IgD-negative memory B cell (primary cell): ENCODE results near the gene EVPL. TPM values are rescaled to one million over a fixed set of nuclear protein-coding genes. Genes with fewer than 3 reads are reported as not detected.

Experiments used
- H3K27ac Mint-ChIP-seq, 3 donors: one replicate each; pipeline ENCODE4 v1.8.0; 2020 to 2022; ENCODE audit warnings: mild to moderate bottlenecking in 3 of 3, mixed read lengths in 3 of 3, moderate library complexity in 1 of 3
- H3K27me3 Mint-ChIP-seq: one replicate; pipeline ENCODE4 v1.8.0; 2021; ENCODE audit warnings: mixed read lengths
- H3K36me3 Mint-ChIP-seq: one replicate; pipeline ENCODE4 v1.8.0; 2020; ENCODE audit warnings: mild to moderate bottlenecking, mixed read lengths
- H3K4me1 Mint-ChIP-seq, 3 donors: one replicate each; pipeline ENCODE4 v1.8.0; 2020 to 2022; ENCODE audit warnings: mixed read lengths in 3 of 3, mild to moderate bottlenecking in 1 of 3
- H3K4me3 Mint-ChIP-seq, 4 donors: one replicate each; pipeline ENCODE4 v1.8.0; 2020 to 2022; ENCODE audit warnings: mild to moderate bottlenecking in 4 of 4, mixed read lengths in 4 of 4, moderate library complexity in 3 of 4
- H3K9me3 Mint-ChIP-seq, 3 donors: one replicate each; pipeline ENCODE4 v1.8.0; 2020 to 2021; ENCODE audit warnings: mixed read lengths in 3 of 3, mild to moderate bottlenecking in 1 of 3
- polyA plus RNA-seq: library from polyadenylated mRNA; unstranded; fragments of 300-500 nt; fragmentation: Illumina TruSeq; gene quantifications from one replicate; pipeline ENCODE4 v1.2.3, GENCODE V29; 2021

EVPL gene
- polyA plus RNA-seq, 1 donor from 2014 or later = not detected

DNA sequence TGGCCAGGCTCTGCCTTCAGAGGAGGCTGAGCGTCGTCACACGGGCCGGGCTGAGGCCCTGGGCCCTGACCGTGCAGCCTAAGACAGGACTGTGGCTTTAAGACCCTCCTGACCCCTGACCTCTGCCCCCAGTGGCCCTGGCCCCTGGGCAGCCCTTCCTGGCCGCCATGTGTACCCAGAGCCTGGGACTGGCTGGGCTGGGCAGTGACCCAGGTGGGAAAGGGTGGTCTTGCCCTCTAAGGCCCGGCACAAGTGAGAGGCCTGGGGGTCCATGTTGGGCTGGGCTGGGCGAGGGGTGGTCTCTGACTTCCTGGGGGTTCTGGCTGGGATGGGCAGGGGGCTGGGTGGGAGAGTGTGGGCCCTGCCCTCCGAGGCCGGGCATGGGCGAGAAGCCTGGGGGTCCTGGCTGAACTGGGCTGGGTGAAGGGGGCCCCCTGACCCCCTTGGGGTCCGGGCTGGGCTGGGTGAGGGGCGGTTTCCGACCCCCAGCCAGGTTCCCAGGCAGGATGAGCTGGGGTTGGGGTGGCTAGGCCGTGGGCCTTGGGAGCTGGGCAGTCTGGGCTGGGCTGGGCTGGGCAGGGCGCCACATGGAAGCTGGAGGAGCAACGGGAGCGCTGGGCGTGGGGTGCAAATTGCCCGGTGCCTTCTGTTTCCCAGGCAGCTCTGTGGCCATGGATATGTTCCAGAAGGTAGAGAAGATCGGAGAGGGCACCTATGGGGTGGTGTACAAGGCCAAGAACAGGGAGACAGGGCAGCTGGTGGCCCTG is 26.2 kb downstream of the EVPL start, which contains the start of gene CDK3:
TSS of gene CDK3 (plus strand) at position 101 of the 767 bp plus-strand sequence. CDS start at position 672, 571 bp downstream.
- H3K4me1 Mint-ChIP-seq = peaks cover 11 to 15% (median 11%) of the 10 kb centered on the region in 3 donors
- peaks cover 4% of the 10 kb centered on the region for H3K36me3 Mint-ChIP-seq
- H3K4me3 Mint-ChIP-seq = no peak within 1 kb of the TSS
- no peak within 1 kb of the TSS for H3K27ac Mint-ChIP-seq
- no peaks in the 10 kb centered on the region for H3K9me3 Mint-ChIP-seq
- H3K27me3 Mint-ChIP-seq = no peaks in the 10 kb centered on the region

DNA sequence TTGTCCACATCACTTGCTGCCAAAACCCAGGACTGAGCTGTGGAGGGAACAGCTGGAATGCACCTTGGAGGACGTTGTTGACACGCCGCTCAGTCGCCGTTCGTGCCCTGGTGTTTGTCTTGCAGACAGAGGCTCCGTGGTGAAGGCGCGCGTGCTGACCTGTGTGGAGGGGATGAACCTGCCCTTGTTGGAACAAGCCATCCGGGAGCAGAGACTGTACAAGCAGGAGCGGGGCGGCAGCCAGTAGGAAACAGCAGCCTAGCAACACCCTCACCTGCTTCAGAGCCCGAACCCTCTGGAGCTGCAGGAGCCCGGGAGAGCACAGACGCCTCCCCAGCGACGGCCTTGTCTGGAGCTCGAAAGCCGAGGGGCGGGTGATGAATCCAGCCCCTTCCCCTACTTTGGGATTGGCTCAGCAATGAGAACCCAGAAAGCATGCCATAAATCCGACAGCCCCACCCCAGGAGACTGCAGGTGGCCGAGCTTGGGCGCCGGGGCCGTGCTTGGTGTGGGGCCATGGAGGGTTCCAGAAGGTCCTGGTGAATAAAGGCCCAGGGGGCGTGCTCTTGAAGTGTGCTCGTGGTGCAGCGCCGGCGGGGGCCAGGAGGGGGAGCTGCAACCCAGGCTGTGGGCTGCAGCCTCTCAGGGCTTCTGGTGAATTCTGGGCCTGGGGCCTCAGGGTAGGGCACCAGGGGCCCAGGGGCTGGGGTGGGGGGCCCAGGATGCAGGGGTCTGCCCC is 26.9 kb downstream of the EVPL start:
- Mint-ChIP-seq H3K4me3 (no peak overlapping the region), H3K27me3 (no peaks in the 10 kb centered on the region), H3K4me1 (peaks cover 6 to 11% (median 9%) of the 10 kb centered on the region in 3 donors), H3K36me3 (peaks cover 4% of the 10 kb centered on the region), H3K27ac (no peak overlapping the region), H3K9me3 (no peaks in the 10 kb centered on the region)

DNA sequence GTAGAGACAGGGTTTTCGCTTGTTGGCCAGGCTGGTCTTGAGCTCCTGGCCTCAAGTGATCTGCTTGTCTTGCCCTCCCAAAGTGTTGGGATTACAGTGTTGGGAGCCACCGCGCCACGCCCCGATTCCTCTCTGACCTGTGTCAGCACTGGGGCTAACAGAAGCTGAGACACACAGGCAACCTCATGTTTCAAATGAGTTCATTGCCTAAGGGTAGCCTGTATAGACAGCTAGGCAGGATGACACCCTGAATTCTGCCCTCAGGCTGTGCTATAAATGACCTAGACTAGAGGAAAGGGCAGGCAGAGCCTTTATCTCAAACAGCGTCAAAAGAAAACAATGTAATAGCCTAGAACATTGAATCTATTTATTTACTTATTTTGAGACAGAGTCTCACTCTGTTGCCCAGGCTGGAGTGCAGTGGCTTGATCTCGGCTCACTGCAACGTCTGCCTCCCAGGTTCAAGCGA is 28.7 kb downstream of the EVPL start:
- Mint-ChIP-seq H3K4me3 (no peak overlapping the region), H3K9me3 (no peaks in the 10 kb centered on the region), H3K27me3 (no peaks in the 10 kb centered on the region), H3K36me3 (peaks cover 2% of the 10 kb centered on the region), H3K4me1 (peaks cover 6 to 11% (median 9%) of the 10 kb centered on the region in 3 donors), H3K27ac (no peak overlapping the region)

DNA sequence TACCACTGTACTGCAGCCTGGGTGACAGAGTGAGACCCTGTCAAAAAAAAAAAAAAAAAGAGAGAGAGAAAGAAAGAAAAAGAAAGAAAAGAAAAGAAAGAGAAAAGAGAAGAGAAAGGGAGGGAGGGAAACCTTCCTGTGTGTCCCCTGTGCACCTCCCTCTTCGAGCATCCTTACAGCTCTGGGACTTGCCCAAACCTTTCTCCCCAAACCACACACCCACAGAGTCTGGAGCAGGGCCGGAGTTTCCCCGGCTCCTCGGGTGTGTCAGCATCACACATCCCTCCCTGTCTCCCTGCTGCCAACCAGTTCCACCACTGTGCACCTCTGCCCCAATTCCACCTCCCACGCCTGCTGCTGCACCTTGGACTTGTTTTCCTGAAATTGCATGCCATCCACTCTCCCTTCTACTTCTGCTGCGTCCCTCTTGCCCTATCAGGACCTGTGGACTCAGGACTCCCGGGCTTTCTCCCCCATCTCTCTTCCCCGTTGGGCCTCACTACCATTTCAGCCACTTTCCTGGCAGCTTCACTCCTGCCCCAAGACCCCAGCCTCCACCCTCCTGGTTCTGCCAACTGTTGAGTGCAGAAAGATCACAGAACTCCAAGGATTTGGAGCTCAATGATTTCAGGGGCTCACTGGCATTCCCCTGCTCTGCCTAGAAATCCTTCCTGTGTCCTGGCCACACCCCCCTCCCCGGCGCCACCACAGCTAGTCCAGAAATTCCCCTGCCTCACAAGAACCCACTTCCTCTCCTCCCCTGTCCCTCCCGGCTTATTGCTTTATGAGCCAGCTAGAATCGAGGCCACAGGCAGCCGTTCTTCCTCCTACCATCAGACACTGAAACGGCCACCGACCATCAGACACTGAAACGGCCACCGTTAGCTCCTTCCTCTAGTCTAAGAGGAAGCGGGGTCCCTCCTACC is 30.2 kb downstream of the EVPL start:
- Mint-ChIP-seq H3K27me3 (no peaks in the 10 kb centered on the region), H3K9me3 (no peaks in the 10 kb centered on the region), H3K27ac (peak overlapping the region; percentile 16 to 92 (median 86)), H3K4me1 (peaks cover 6 to 13% (median 13%) of the 10 kb centered on the region in 3 donors), H3K36me3 (peaks cover 5% of the 10 kb centered on the region), H3K4me3 (peak overlapping the region in 3 of 4 donors; percentile 30 to 84 (median 35))

DNA sequence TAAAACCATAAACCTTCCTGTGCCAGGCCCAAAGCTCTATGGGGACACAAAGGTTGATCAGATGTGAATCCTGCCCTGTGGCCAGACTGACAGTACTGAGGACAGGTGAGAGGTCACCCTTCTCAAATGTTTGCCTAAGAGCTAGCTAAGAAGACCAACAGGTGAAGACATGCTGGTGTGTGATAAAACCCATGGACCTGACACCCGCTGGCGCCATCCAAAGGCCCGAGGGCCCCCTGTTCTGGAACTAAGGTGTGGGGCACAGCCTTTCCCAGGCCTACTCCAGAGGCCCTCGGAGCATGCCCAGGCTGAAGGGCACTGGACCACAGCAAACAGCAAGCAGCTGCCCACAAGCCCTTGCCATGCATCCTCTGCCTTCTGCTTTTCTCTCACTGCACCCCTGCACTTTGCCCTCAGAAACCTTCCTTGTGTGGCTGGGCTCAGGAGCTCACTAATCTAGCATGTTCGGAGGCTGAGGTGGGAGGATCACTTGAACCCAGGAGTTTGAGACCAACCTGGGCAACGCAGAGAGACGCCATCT is 31.7 kb downstream of the EVPL start:
- Mint-ChIP-seq H3K27me3 (no peaks in the 10 kb centered on the region), H3K9me3 (no peaks in the 10 kb centered on the region), H3K4me1 (peaks cover 6 to 17% (median 16%) of the 10 kb centered on the region in 3 donors), H3K4me3 (no peak overlapping the region), H3K27ac (no peak overlapping the region), H3K36me3 (peaks cover 5% of the 10 kb centered on the region)

DNA sequence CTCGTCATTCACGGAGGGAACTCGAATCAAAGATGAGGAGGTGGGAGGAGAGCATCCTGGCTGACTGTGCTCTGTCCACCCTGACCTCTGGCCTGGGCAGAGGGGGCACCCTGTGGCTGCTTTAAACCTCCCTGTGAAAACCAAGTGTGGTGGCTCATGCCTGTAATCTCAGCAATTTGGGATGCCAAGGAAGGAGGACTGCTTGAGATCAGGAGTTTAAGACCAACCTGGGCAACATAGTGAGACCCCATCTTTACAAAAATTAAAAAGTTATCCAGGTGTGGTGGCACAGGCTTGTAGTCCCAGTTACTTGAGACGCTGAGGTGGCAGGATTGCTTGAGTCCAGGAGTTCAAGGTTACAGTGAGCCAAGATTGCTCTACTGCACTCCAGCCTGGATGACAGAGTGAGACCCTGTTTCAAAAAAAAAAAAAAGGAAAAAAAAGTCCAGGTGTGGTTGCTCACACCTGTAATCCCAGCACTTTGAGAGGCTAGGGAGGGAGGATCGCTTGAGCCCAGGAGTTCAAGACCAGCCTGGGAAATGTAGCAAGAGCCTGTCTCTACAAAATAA is 32.2 kb downstream of the EVPL start:
- Mint-ChIP-seq H3K27me3 (no peaks in the 10 kb centered on the region), H3K9me3 (no peaks in the 10 kb centered on the region), H3K27ac (peak overlapping the region in 2 of 3 donors; percentile 39 to 81)

DNA sequence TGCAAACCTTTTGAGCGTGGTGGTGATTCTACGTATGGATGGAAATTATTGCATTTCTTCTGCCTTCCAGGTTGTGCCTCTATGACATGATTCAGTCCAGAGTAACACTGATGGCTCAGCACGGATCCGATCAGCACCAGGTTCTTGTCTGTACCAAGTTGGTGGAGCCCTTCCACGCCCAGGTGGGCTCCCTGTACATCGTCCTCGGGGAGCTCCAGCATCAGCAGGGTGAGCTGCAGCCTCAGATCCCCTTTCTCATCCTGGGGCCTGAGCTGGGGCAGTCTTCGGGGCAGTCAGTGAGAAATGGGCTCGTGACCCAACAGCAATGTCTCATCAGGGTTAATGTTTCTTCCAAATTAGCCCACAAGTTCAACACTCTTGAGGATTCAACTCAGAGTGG is 35.7 kb downstream of the EVPL start:
- H3K4me1 Mint-ChIP-seq = peaks cover 0 to 8% (median 5%) of the 10 kb centered on the region in 3 donors

More for the DNA sequence above, 32.2 kb downstream of the EVPL start:
- no peak overlapping the region for H3K4me3 Mint-ChIP-seq
- peaks cover 8% of the 10 kb centered on the region for H3K36me3 Mint-ChIP-seq
- H3K4me1 Mint-ChIP-seq = peaks cover 6 to 17% (median 16%) of the 10 kb centered on the region in 3 donors

DNA sequence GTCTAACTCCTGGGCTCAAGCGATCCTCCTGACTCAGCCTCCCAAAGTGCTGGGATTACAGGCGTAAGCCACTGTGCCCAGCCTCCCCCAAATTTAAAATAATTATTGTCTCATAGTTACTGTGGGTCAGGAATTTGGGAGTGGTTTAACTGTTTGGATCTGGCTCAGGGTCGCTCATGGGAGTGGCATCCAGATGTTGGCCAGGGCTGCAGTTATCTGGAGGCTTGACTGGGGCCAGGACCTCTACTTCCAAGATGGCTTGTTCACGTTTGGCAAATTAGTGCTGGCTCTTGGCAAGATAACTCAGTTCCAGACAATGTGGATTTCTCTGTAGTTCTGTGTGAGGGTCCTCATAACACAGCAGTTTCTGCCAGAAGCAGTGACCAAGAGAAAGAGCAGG is 40.1 kb downstream of the EVPL start:
- Mint-ChIP-seq H3K27me3 (no peaks in the 10 kb centered on the region), H3K4me1 (peaks cover 0 to 9% (median 3%) of the 10 kb centered on the region in 3 donors), H3K9me3 (no peaks in the 10 kb centered on the region), H3K27ac (peak overlapping the region in 1 of 3 donors; percentile 73), H3K4me3 (no peak overlapping the region), H3K36me3 (peaks cover 9% of the 10 kb centered on the region)

More for the DNA sequence above, 35.7 kb downstream of the EVPL start:
- peaks cover 8% of the 10 kb centered on the region for H3K36me3 Mint-ChIP-seq
- H3K27ac Mint-ChIP-seq = peak overlapping the region in 1 of 3 donors; percentile 46
- H3K9me3 Mint-ChIP-seq = no peaks in the 10 kb centered on the region
- H3K27me3 Mint-ChIP-seq = no peaks in the 10 kb centered on the region
- H3K4me3 Mint-ChIP-seq = no peak overlapping the region

DNA sequence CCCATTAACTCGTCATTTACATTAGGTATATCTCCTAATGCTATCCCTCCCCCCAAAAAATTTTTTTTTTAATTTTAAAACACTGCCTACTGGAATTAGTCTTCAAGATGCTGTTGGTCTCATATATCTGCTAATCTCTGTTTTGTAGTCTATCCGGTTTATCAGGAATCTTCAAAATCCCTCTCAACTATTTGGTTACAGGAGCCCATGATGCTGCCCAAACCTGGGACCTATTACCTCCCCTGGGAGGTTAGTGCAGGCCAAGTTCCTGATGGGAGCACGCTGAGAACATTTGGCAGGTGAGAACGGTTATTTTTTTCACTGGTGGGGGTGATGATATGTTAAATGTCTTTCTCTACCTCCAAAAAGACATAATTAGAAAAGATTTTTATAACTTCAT is 41.1 kb downstream of the EVPL start:
- no peak overlapping the region for H3K27ac Mint-ChIP-seq
- H3K27me3 Mint-ChIP-seq = no peaks in the 10 kb centered on the region
- H3K4me3 Mint-ChIP-seq = no peak overlapping the region
- no peaks in the 10 kb centered on the region for H3K9me3 Mint-ChIP-seq
- peaks cover 9% of the 10 kb centered on the region for H3K36me3 Mint-ChIP-seq
- H3K4me1 Mint-ChIP-seq = peaks cover 0 to 7% (median 0%) of the 10 kb centered on the region in 3 donors

DNA sequence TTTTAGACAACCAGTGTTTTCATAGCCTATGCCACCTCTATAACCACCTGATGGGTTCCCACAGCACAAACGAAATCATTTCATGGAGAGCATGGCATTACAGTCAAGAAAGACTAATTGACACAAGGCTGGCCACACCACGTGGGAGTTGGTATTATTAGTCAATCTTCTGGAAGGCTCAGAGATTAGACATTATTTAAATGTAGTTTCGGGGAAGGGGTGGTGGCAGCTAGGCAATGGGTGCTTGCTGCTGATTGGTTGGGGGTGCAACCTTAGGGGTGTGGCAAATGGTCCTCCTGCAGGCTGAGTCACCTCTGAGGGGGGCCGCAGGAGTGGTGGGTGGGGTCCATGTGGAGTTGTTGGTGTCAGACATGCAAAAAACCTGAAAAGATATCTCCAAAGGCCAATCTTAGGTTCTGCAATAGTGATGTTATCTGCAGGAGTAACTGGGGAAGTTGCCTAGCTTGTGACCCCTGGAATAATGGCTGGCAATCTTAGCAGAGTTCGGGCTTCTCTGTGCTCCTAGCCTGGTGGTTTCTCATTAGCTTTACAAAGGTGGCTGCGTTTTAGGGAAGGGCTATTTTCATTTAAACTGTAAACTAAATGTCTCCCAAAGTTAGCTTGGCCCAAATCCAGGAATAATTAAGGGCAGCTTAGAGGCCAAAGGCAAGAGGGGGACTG is 43.5 kb downstream of the EVPL start:
- no peaks in the 10 kb centered on the region for H3K27me3 Mint-ChIP-seq
- H3K4me1 Mint-ChIP-seq = peaks cover 6 to 16% (median 7%) of the 10 kb centered on the region in 3 donors
- H3K27ac Mint-ChIP-seq = peak overlapping the region in 1 of 3 donors; percentile 17
- H3K9me3 Mint-ChIP-seq = no peaks in the 10 kb centered on the region
- peak overlapping the region in 1 of 4 donors; percentile 52 for H3K4me3 Mint-ChIP-seq
- H3K36me3 Mint-ChIP-seq = peaks cover 6% of the 10 kb centered on the region

DNA sequence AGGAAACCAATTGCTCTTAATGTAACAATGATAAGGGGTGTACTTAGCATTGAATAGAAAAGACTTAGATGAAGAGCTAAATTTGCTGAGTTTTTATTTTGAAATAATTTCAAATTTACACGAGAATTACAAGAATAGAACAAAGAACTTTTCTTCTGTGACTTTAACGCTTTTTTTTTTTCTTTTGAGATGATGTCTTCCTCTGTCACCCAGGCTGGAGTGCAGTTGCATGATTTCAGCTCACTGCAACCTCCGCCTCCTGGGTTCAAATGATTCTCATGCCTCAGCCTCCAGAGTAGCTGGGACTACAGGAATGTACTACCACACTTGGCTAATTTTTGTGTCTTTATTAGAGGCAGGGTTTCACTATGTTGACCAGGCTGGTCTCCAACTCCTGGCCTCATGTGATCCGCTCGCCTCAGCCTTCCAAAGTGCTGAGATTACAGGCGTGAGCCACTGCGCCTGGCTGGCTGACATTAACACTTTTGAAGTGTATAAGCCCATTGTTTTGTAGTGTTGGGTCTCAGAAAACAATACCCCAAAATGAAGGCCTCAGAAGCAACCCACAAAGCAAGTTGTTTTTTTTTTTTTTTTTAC is 46.0 kb downstream of the EVPL start:
- Mint-ChIP-seq H3K36me3 (peaks cover 8% of the 10 kb centered on the region), H3K27ac (peak overlapping the region in 2 of 3 donors; percentile 53 to 98), H3K4me3 (peak overlapping the region; percentile 97 to 100 (median 99)), H3K9me3 (no peaks in the 10 kb centered on the region), H3K4me1 (peaks cover 11 to 26% (median 18%) of the 10 kb centered on the region in 3 donors), H3K27me3 (no peaks in the 10 kb centered on the region)

DNA sequence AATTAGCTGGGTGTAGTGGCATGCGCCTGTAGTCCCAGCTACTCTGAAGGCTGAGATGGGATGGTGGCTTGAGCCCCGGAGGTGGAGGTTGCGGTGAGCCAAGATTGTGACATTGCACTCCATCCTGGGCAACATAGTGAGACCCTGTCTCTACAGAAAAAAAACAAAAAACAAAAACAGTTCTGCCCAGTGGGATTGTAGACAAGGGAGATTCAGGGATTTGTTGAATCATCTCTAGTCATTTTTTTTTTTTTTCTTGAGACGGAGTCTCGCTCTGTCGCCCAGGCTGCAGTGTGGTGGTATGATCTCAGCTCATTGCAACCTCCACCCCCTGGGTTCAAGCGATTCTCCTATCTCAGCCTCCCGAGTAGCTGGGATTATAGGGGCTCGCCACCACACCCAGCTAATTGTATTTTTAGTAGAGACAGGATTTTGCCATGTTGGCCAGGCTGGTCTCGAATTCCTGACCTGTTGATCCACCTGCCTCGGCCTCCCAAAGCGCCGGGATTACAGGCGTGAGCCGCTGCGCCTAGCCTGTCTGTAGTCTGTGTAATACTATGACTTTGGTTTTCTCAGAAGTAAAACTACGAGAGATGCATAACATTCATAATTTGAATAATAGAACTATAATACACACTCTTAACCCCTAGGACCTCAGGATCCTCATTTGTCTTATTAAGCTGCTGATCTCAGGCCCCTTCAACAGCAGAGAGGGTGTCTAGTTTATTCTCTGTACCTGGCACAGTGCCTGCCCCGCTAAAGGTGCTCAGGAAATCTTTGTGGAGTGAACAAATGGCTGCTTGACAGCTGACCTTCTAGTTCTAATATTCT is 46.7 kb downstream of the EVPL start:
- no peaks in the 10 kb centered on the region for H3K27me3 Mint-ChIP-seq
- peak overlapping the region; percentile 97 to 100 (median 99) for H3K4me3 Mint-ChIP-seq
- no peaks in the 10 kb centered on the region for H3K9me3 Mint-ChIP-seq
- peaks cover 12 to 30% (median 22%) of the 10 kb centered on the region in 3 donors for H3K4me1 Mint-ChIP-seq
- peaks cover 8% of the 10 kb centered on the region for H3K36me3 Mint-ChIP-seq
- H3K27ac Mint-ChIP-seq = peak overlapping the region; percentile 98 to 100 (median 99)
